SK-N-SH (cell line): ENCODE measurements around the gene SDK1. TPM values are rescaled to one million over a fixed set of nuclear protein-coding genes. Genes with fewer than 3 reads are reported as not detected.

Source experiments
- CTCF ChIA-PET: fragments of 300-600, 350-600 bp; formaldehyde crosslinking; extraction: SDS; loops from one replicate; lab custom pipeline; 2021; lab: Yijun Ruan, JAX
- POLR2A ChIA-PET: fragments of 350-600 bp; sonication (Branson Sonifier 250); formaldehyde crosslinking; extraction: SDS; loops from one replicate; lab custom pipeline; 2020; ENCODE audit warnings: antibody characterized with exemption, inconsistent platforms; lab: Yijun Ruan, JAX
- DNase-seq: peaks from one replicate; pipeline ENCODE4 v3.0.0; 2012
- H2AFZ ChIP-seq: fragments of 200-600 bp; sonication (generic); 2 replicates; pipeline ENCODE4 v1.8.1; 2016; ENCODE audit warnings: antibody characterized with exemption, mild to moderate bottlenecking, low read depth
- H3F3A ChIP-seq: fragments of 200-600 bp; sonication (generic); replicated peaks from 2 replicates; pipeline ENCODE3; 2016; ENCODE audit warnings: antibody characterized with exemption, mild to moderate bottlenecking; ENCODE audit not compliant: insufficient read depth
- H3K27ac ChIP-seq, 2 experiments: fragments of 200-500 bp in 1 of 2; fragments of 200-600 bp in 1 of 2; sonication (Bioruptor generic) in 1 of 2; sonication (generic), shearing (Covaris generic) in 1 of 2; 2 replicates each; pipeline versions ENCODE4 v1.5.1 to v1.6.1; 2014 to 2016; ENCODE audit warnings: low read depth in 2 of 2, inconsistent platforms in 1 of 2, low read length in 1 of 2, mild to moderate bottlenecking in 1 of 2, mixed read lengths in 1 of 2
- H3K27me3 ChIP-seq: fragments of 200-600 bp; sonication (generic), shearing (Covaris generic); 2 replicates; pipeline ENCODE4 v1.6.1; 2016; ENCODE audit warnings: mixed run types; ENCODE audit not compliant: insufficient read depth
- H3K36me3 ChIP-seq, 2 experiments: fragments of 200-500 bp in 1 of 2; fragments of 200-600 bp in 1 of 2; sonication (Bioruptor generic) in 1 of 2; sonication (generic) in 1 of 2; replicated peaks in 1 of 2; 2 replicates each; pipeline versions ENCODE3 to v1.5.1; 2014 to 2016; ENCODE audit warnings: low read length in 1 of 2, mild to moderate bottlenecking in 1 of 2; ENCODE audit not compliant: insufficient read depth in 2 of 2, control insufficient read depth in 1 of 2
- H3K4me1 ChIP-seq, 2 experiments: fragments of 200-500 bp in 1 of 2; fragments of 200-600 bp in 1 of 2; sonication (Bioruptor generic) in 1 of 2; sonication (generic), shearing (Covaris generic) in 1 of 2; 2 replicates each; pipeline versions ENCODE4 v1.5.1 to v1.6.1; 2014 to 2016; ENCODE audit warnings: low read depth in 1 of 2, low read length in 1 of 2, mixed run types in 1 of 2; ENCODE audit not compliant: insufficient read depth in 2 of 2, control insufficient read depth in 1 of 2
- H3K4me2 ChIP-seq: fragments of 200-600 bp; sonication (generic), shearing (Covaris generic); 2 replicates; pipeline ENCODE4 v1.6.1; 2017; ENCODE audit warnings: mixed run types
- H3K4me3 ChIP-seq, 2 experiments: fragments of 200-500 bp in 1 of 2; fragments of 200-600 bp in 1 of 2; sonication (Bioruptor generic) in 1 of 2; sonication (generic), shearing (Covaris generic) in 1 of 2; 2 replicates each; pipeline versions ENCODE4 v1.5.1 to v1.8.1; 2014 to 2016; ENCODE audit warnings: low read depth in 2 of 2, inconsistent platforms in 1 of 2, low read length in 1 of 2, mild to moderate bottlenecking in 1 of 2, mixed read lengths in 1 of 2, moderate library complexity in 1 of 2
- H3K79me2 ChIP-seq: fragments of 200-600 bp; sonication (generic); 2 replicates; pipeline ENCODE4 v1.8.1; 2017; ENCODE audit warnings: mild to moderate bottlenecking; ENCODE audit not compliant: insufficient read depth
- H3K9ac ChIP-seq: fragments of 200-600 bp; sonication (generic); 2 replicates; pipeline ENCODE4 v1.6.1; 2017; ENCODE audit warnings: mixed run types
- H3K9me2 ChIP-seq: fragments of 200-600 bp; sonication (generic); 2 replicates; pipeline ENCODE4 v1.6.1; 2017; ENCODE audit warnings: mixed run types
- H3K9me3 ChIP-seq: fragments of 200-600 bp; sonication (generic); 2 replicates; pipeline ENCODE4 v1.6.1; 2017; ENCODE audit warnings: mixed run types, mild to moderate bottlenecking, moderate library complexity
- H4K20me1 ChIP-seq: fragments of 200-600 bp; sonication (generic); 2 replicates; pipeline ENCODE4 v1.6.1; 2017; ENCODE audit warnings: mild to moderate bottlenecking, mixed run types; ENCODE audit not compliant: insufficient read depth
- CHD2 ChIP-seq: fragments of 150-350 bp; IDR thresholded peaks from 2 replicates; pipeline ENCODE4 v1.6.1; 2018; ENCODE audit warnings: low read length; ENCODE audit not compliant: partially characterized antibody
- FOXJ3 ChIP-seq: sonication (generic); formaldehyde crosslinking; IDR thresholded peaks from 2 replicates; pipeline ENCODE4 v1.5.1; 2020; ENCODE audit warnings: mild to moderate bottlenecking, missing genetic modification reagents
- FOXM1 ChIP-seq: IDR thresholded peaks from 2 replicates; pipeline ENCODE4 v1.4.0; 2012; ENCODE audit warnings: low read depth, mild to moderate bottlenecking
- GABPA ChIP-seq: IDR thresholded peaks from 2 replicates; pipeline ENCODE4 v1.4.0; 2012; ENCODE audit warnings: low read depth, mild to moderate bottlenecking
- GATA2 ChIP-seq: sonication (generic); formaldehyde crosslinking; IDR thresholded peaks from 2 replicates; pipeline ENCODE4 v1.5.0; 2020; ENCODE audit warnings: mild to moderate bottlenecking, missing genetic modification reagents
- MAX ChIP-seq: IDR thresholded peaks from 2 replicates; pipeline ENCODE4 v1.4.0; 2012; ENCODE audit warnings: low read depth
- MEF2A ChIP-seq: IDR thresholded peaks from 2 replicates; pipeline ENCODE4 v1.4.0; 2012; ENCODE audit warnings: low read depth, borderline replicate concordance
- NFIC ChIP-seq: IDR thresholded peaks from 2 replicates; pipeline ENCODE4 v1.4.0; 2012; ENCODE audit warnings: borderline replicate concordance
- NRF1 ChIP-seq: IDR thresholded peaks from 2 replicates; pipeline ENCODE4 v1.6.1; 2012; ENCODE audit warnings: low read depth, mild to moderate bottlenecking, low read length
- POLR2AphosphoS5 ChIP-seq: IDR thresholded peaks from 2 replicates; pipeline ENCODE4 v1.6.1; 2012; ENCODE audit warnings: low read depth, low read length
- RAD21 ChIP-seq: IDR thresholded peaks from 2 replicates; pipeline ENCODE4 v1.6.1; 2012; ENCODE audit warnings: mild to moderate bottlenecking, low read length
- RFX5 ChIP-seq: IDR thresholded peaks from 2 replicates; pipeline ENCODE4 v1.6.1; 2012; ENCODE audit warnings: mild to moderate bottlenecking, improper control_type of control experiment, low read length
- RXRA ChIP-seq: IDR thresholded peaks from 2 replicates; pipeline ENCODE4 v1.4.0; 2012; ENCODE audit warnings: low read depth, mild to moderate bottlenecking, borderline replicate concordance
- SIN3A ChIP-seq: IDR thresholded peaks from 2 replicates; pipeline ENCODE4 v1.6.1; 2012; ENCODE audit warnings: low read depth, mild to moderate bottlenecking, low read length, moderate library complexity, borderline replicate concordance
- SMC3 ChIP-seq: IDR thresholded peaks from 2 replicates; pipeline ENCODE4 v1.6.1; 2012; ENCODE audit warnings: low read depth, low read length, improper control_type of control experiment
- TAF1 ChIP-seq: IDR thresholded peaks from 2 replicates; pipeline ENCODE4 v1.6.1; 2012; ENCODE audit warnings: low read depth, mild to moderate bottlenecking, low read length, moderate library complexity, borderline replicate concordance
- TEAD4 ChIP-seq: IDR thresholded peaks from 2 replicates; pipeline ENCODE4 v1.4.0; 2012; ENCODE audit warnings: mild to moderate bottlenecking, borderline replicate concordance; ENCODE audit not compliant: insufficient read depth
- USF1 ChIP-seq: IDR thresholded peaks from 2 replicates; pipeline ENCODE4 v1.4.0; 2012; ENCODE audit warnings: low read depth, borderline replicate concordance
- YY1 ChIP-seq: IDR thresholded peaks from 2 replicates; pipeline ENCODE4 v1.4.0; 2012; ENCODE audit warnings: low read depth, mild to moderate bottlenecking
- WGBS: methylation state at CpG from one replicate; pipeline ENCODE4 v1.1.6; 2017; ENCODE audit warnings: low lambda C conversion rate; 5-methylcytosine and 5-hydroxymethylcytosine counted together
- polyA plus RNA-seq, 3 experiments: library from polyadenylated mRNA; depleted of rRNA; stranded (reverse); fragments of >200 nt; gene quantifications; 2 replicates each; pipeline ENCODE4 v1.2.3, GENCODE V29; 2012
- TF ChIP-seq, protein P1 (sequence below): IDR thresholded peaks from 2 replicates; pipeline ENCODE4; 2012
- TF ChIP-seq, protein P2 (sequence below): fragments of 200-600 bp; sonication (generic); IDR thresholded peaks from 2 replicates; pipeline ENCODE4 v1.6.1; 2017; ENCODE audit warnings: antibody characterized with exemption, mild to moderate bottlenecking, moderate library complexity
- TF ChIP-seq, protein P3 (sequence below): IDR thresholded peaks from 2 replicates; pipeline ENCODE4 v1.4.0; 2012; ENCODE audit warnings: low read depth, borderline replicate concordance

SDK1 gene
- polyA plus RNA-seq, 1 of the 3 experiments (the other 2 are of a cell fraction): 1.2 TPM

DNA sequence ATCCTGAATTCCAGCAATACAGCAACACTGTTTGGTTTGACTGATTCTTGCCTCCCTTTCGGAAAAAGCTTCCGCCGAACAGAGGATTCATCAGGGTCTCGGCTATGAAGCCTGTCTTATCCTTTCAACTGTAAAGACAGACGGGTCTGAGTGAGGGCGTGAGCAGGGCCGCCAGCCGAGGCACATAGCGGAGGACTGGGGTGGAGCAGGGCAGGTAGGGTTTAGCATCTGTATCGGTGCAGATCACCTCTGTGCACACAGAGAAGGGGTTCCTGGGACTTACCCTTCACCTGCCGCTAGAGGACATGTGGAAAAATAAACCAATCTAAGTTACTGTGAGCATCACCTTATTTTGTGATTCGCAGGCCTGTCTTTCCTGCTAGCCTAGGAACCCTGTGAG, 724.2 kb downstream of the SDK1 start:
- Histone ChIP-seq H3K9me3 (no peaks in the 10 kb centered on the region), H2AFZ (no peak overlapping the region), H3K4me1 (peaks cover 0 to under 1% of the 10 kb centered on the region in 2 experiments; a peak in 1 of 4 replicates), H3K79me2 (no peaks in the 10 kb centered on the region), H3K4me2 (no peak overlapping the region), H3K27ac (no peak overlapping the region), H3K4me3 (no peak overlapping the region), H3K27me3 (no peaks in the 10 kb centered on the region), H3K36me3 (no peaks in the 10 kb centered on the region), H3K9me2 (no peaks in the 10 kb centered on the region), H3F3A (no peaks in the 10 kb centered on the region), H3K9ac (no peak overlapping the region), H4K20me1 (no peaks in the 10 kb centered on the region)
- WGBS: 82% methylated on average over 12 of the region's 12 CpGs
- DNase-seq: no peak
- ChIA-PET CTCF (no interaction called here), POLR2A (no interaction called here)
- TF ChIP-seq, protein P1, sequence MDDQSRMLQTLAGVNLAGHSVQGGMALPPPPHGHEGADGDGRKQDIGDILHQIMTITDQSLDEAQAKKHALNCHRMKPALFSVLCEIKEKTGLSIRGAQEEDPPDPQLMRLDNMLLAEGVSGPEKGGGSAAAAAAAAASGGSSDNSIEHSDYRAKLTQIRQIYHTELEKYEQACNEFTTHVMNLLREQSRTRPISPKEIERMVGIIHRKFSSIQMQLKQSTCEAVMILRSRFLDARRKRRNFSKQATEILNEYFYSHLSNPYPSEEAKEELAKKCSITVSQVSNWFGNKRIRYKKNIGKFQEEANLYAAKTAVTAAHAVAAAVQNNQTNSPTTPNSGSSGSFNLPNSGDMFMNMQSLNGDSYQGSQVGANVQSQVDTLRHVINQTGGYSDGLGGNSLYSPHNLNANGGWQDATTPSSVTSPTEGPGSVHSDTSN: no peak
- TF ChIP-seq NFIC (no peak), POLR2AphosphoS5 (no peak), MEF2A (no peak), SMC3 (no peak), TAF1 (no peak), FOXJ3 (CRISPR knock-in tag) (no peak), YY1 (no peak), SIN3A (no peak)
- TF ChIP-seq, all 33 proteins: peak for 0

DNA sequence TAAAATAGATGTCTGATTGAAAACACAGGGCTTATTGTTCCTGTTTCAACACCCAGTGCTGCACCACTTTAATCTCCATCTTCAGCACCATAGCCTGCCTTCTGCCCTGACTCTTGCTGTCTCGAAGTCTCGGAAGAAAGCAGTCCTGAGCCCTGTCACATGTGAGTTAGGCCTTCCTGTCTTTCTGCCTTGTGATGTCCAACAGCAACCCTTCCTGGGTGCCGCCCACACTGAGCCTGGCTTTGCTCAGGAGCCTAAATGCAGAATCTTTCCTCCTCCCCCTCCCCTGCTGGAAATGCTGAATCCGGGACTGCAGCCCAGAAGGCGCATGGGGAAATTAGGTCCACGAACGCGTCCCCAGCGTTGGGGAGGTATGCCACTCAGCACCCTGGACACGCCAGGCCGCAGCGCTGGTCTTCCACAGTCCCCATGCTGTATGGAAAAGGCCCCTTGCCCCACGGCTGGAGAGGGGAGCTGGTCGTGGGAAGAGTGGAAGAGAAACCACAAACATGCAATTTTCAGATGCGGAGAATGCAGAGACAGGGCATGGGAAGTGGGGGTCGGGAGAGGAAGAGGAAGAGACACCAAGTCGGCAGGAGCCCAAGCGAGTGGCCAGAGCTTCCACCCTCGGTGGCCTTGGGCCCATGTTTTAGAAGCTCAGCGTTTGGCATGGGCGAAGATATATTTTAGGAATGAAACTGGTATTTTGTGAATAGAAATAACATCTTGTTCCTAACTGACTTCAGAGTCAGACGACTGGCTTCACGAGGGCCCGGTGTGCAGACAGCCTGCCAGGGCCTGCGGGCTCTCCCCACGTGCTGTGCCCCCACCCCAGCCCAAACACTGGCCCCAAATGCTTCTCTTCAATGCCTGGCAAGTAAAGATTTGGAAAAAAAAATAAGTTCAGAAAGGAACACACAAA, 724.9 kb downstream of the SDK1 start:
- Histone ChIP-seq H4K20me1 (no peaks in the 10 kb centered on the region), H2AFZ (no peak overlapping the region), H3K4me3 (no peak overlapping the region), H3K27ac (no peak overlapping the region), H3K27me3 (no peaks in the 10 kb centered on the region), H3K79me2 (no peaks in the 10 kb centered on the region), H3K9ac (no peak overlapping the region), H3K4me2 (no peak overlapping the region), H3F3A (no peaks in the 10 kb centered on the region), H3K36me3 (no peaks in the 10 kb centered on the region), H3K9me3 (0 out of 2 replicates have a peak, but pooled peaks cover 6% of the 10 kb centered on the region), H3K4me1 (peaks cover 0 to 4% of the 10 kb centered on the region in 2 experiments; a peak in 1 of 4 replicates), H3K9me2 (no peaks in the 10 kb centered on the region)
- ChIA-PET POLR2A (no interaction called here), CTCF (no interaction called here)
- no peak for DNase-seq
- 62% methylated on average over 26 of the region's 26 CpGs for WGBS
- TF ChIP-seq FOXJ3 (CRISPR knock-in tag) (no peak), RFX5 (no peak), GABPA (no peak), GATA2 (CRISPR knock-in tag) (no peak), FOXM1 (no peak), NRF1 (no peak), USF1 (no peak), CHD2 (no peak), SIN3A (no peak), RAD21 (no peak), POLR2AphosphoS5 (no peak), TEAD4 (no peak), RXRA (no peak), MAX (no peak), NFIC (no peak)
- TF ChIP-seq, protein P2, sequence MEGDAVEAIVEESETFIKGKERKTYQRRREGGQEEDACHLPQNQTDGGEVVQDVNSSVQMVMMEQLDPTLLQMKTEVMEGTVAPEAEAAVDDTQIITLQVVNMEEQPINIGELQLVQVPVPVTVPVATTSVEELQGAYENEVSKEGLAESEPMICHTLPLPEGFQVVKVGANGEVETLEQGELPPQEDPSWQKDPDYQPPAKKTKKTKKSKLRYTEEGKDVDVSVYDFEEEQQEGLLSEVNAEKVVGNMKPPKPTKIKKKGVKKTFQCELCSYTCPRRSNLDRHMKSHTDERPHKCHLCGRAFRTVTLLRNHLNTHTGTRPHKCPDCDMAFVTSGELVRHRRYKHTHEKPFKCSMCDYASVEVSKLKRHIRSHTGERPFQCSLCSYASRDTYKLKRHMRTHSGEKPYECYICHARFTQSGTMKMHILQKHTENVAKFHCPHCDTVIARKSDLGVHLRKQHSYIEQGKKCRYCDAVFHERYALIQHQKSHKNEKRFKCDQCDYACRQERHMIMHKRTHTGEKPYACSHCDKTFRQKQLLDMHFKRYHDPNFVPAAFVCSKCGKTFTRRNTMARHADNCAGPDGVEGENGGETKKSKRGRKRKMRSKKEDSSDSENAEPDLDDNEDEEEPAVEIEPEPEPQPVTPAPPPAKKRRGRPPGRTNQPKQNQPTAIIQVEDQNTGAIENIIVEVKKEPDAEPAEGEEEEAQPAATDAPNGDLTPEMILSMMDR: no peak
- TF ChIP-seq, protein P3, sequence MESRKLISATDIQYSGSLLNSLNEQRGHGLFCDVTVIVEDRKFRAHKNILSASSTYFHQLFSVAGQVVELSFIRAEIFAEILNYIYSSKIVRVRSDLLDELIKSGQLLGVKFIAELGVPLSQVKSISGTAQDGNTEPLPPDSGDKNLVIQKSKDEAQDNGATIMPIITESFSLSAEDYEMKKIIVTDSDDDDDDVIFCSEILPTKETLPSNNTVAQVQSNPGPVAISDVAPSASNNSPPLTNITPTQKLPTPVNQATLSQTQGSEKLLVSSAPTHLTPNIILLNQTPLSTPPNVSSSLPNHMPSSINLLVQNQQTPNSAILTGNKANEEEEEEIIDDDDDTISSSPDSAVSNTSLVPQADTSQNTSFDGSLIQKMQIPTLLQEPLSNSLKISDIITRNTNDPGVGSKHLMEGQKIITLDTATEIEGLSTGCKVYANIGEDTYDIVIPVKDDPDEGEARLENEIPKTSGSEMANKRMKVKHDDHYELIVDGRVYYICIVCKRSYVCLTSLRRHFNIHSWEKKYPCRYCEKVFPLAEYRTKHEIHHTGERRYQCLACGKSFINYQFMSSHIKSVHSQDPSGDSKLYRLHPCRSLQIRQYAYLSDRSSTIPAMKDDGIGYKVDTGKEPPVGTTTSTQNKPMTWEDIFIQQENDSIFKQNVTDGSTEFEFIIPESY: no peak
